ENCODE measurements around the gene UBQLNL.

Gene UBQLNL

GRCh38 chr11:5516599-5516998, at the start of gene UBQLNL:
Gene UBQLNL, minus strand, starts transcription at chr11:5516699. Its CDS starts 258 bp downstream, at chr11:5516441.
- no peak for DNase-seq (ENCODE audit: low spot score)

GRCh38 chr11:5564259-5565019, 47.9 kb upstream of the UBQLNL start:
- DNase-seq (ENCODE audit: low spot score) = no peak

- no peak for DNase-seq (ENCODE audit: low spot score)
Measured at GRCh38 chr11:5557751-5558150, 41.3 kb upstream of the UBQLNL start.

GRCh38 chr11:5556596-5557188, 40.2 kb upstream of the UBQLNL start:
- DNase-seq (ENCODE audit: low spot score) = no peak

GRCh38 chr11:5553343-5553742, 36.8 kb upstream of the UBQLNL start:
- DNase-seq (ENCODE audit: low spot score) = no peak

GRCh38 chr11:5550440-5551095, 34.1 kb upstream of the UBQLNL start:
- DNase-seq (ENCODE audit: low spot score) = no peak

- DNase-seq (ENCODE audit: low spot score) = no peak
Measured at GRCh38 chr11:5548440-5548839, 31.9 kb upstream of the UBQLNL start, which contains the start of gene OR52H1. Gene OR52H1, minus strand, starts transcription at chr11:5548540. Its CDS starts 3,035 bp downstream, at chr11:5545505.

GRCh38 chr11:5547982-5548381, 31.5 kb upstream of the UBQLNL start:
- no peak for DNase-seq (ENCODE audit: low spot score)

GRCh38 chr11:5546457-5546856, 30.0 kb upstream of the UBQLNL start:
- DNase-seq (ENCODE audit: low spot score) = no peak

GRCh38 chr11:5541427-5541826, 24.9 kb upstream of the UBQLNL start:
- DNase-seq (ENCODE audit: low spot score) = no peak

GRCh38 chr11:5536482-5536881, 20.0 kb upstream of the UBQLNL start:
- no peak for DNase-seq (ENCODE audit: low spot score)

GRCh38 chr11:5534046-5534445, 17.5 kb upstream of the UBQLNL start:
- DNase-seq (ENCODE audit: low spot score) = no peak

- DNase-seq (ENCODE audit: low spot score) = no peak
Measured at GRCh38 chr11:5531053-5531831, 14.7 kb upstream of the UBQLNL start.

- DNase-seq (ENCODE audit: low spot score) = no peak
Measured at GRCh38 chr11:5528495-5528894, 12.0 kb upstream of the UBQLNL start.

GRCh38 chr11:5527716-5528115, 11.2 kb upstream of the UBQLNL start:
- no peak for DNase-seq (ENCODE audit: low spot score)

GRCh38 chr11:5524756-5525155, 8.3 kb upstream of the UBQLNL start:
- DNase-seq (ENCODE audit: low spot score) = no peak

GRCh38 chr11:5522308-5522707, 5.8 kb upstream of the UBQLNL start:
- DNase-seq (ENCODE audit: low spot score) = no peak

- no peak for DNase-seq (ENCODE audit: low spot score)
Measured at GRCh38 chr11:5521540-5521939, 5.0 kb upstream of the UBQLNL start.

GRCh38 chr11:5514841-5515240, 1.7 kb downstream of the UBQLNL start:
- no peak for DNase-seq (ENCODE audit: low spot score)

GRCh38 chr11:5509803-5510202, 6.7 kb downstream of the UBQLNL start, which contains the start of gene UBQLN3:
Gene UBQLN3, minus strand, starts transcription at chr11:5509957. Its CDS starts 399 bp downstream, at chr11:5509558.
- DNase-seq (ENCODE audit: low spot score) = no peak

- DNase-seq (ENCODE audit: low spot score) = no peak
Measured at GRCh38 chr11:5508605-5509004, 7.9 kb downstream of the UBQLNL start.

GRCh38 chr11:5507933-5508305, 8.6 kb downstream of the UBQLNL start:
- DNase-seq (ENCODE audit: low spot score) = no peak
